Gastrocnemius medialis (tissue), 4 donors: Measurements from ENCODE around the gene RNF213.
"Not testable (repeated sequence)": the region's sequence is repeated elsewhere in the genome, so short reads cannot be mapped to it uniquely, and the experiment has no call there.

ENCODE experiments used
- CTCF ChIP-seq, 5 experiments: fragments of 450-650 bp in 3 of 5; fragments of 200-600 bp in 2 of 5; sonication (generic) in 2 of 5; IDR thresholded peaks in 4 of 5; conservative IDR thresholded peaks in 1 of 5; 1 replicate in 4 of 5; 2 replicates in 1 of 5; pipeline ENCODE4 v1.5.1; 2016 to 2019; ENCODE audit warnings: antibody characterized with exemption in 5 of 5, mild to moderate bottlenecking in 3 of 5, moderate library complexity in 3 of 5
- POLR2A ChIP-seq, 2 donors: fragments of 450-650 bp; IDR thresholded peaks; one replicate each; pipeline ENCODE4 v1.6.1; 2017; ENCODE audit warnings: antibody characterized with exemption in 2 of 2, mild to moderate bottlenecking in 2 of 2, moderate library complexity in 2 of 2

GRCh38 chr17:80401086-80401485 is 140.4 kb downstream of the RNF213 start:
- not testable (repeated sequence) for TF ChIP-seq CTCF (IDR thresholded peaks at IDR 0.05 in 4 of 5, conservative IDR thresholded peaks at IDR 0.05 in 1 of 5); POLR2A (IDR thresholded peaks at IDR 0.05)
